Jurkat, Clone E6-1 (cell line): Measurements from ENCODE around the gene TAF5L.
"Not testable (repeated sequence)": the region's sequence is repeated elsewhere in the genome, so short reads cannot be mapped to it uniquely, and the experiment has no call there.

Source experiments
- DNase-seq: peaks from one replicate; pipeline ENCODE4 v3.0.0-alpha.2; 2011; ENCODE audit warnings: low read depth, low spot score
- H3K4me3 ChIP-seq: 2 replicates; pipeline ENCODE4 v1.5.1; 2011; ENCODE audit warnings: mild to moderate bottlenecking, low read length, control low read depth, moderate library complexity

TAF5L gene

GRCh38 chr1:229617351-229618100 is 8.4 kb downstream of the TAF5L start:
- no peak overlapping the region for H3K4me3 ChIP-seq
- DNase-seq = no peak

- no peak for DNase-seq
- no peak overlapping the region for H3K4me3 ChIP-seq
Measured at GRCh38 chr1:229614701-229615100, 11.2 kb downstream of the TAF5L start.

- no peak for DNase-seq
- H3K4me3 ChIP-seq = no peak overlapping the region
Measured at GRCh38 chr1:229613938-229614337, 12.0 kb downstream of the TAF5L start.

GRCh38 chr1:229608590-229608989 is 17.3 kb downstream of the TAF5L start:
- no peak overlapping the region for H3K4me3 ChIP-seq
- DNase-seq = no peak

GRCh38 chr1:229607370-229607769 is 18.6 kb downstream of the TAF5L start:
- H3K4me3 ChIP-seq = no peak overlapping the region
- DNase-seq = no peak

- no peak for DNase-seq
- no peak overlapping the region for H3K4me3 ChIP-seq
Measured at GRCh38 chr1:229603371-229604005, 22.4 kb downstream of the TAF5L start.

GRCh38 chr1:229600229-229600628 is 25.7 kb downstream of the TAF5L start:
- H3K4me3 ChIP-seq = no peak overlapping the region

GRCh38 chr1:229599218-229599954 is 26.5 kb downstream of the TAF5L start:
- no peak for DNase-seq
- H3K4me3 ChIP-seq = no peak overlapping the region

More at GRCh38 chr1:229600229-229600628, 25.7 kb downstream of the TAF5L start:
- DNase-seq = no peak

GRCh38 chr1:229597877-229598276 is 28.0 kb downstream of the TAF5L start:
- no peak for DNase-seq
- no peak overlapping the region for H3K4me3 ChIP-seq

GRCh38 chr1:229596925-229597699 is 28.8 kb downstream of the TAF5L start:
- no peak overlapping the region for H3K4me3 ChIP-seq
- DNase-seq = no peak

GRCh38 chr1:229595876-229596275 is 30.0 kb downstream of the TAF5L start:
- not testable (repeated sequence) for DNase-seq, H3K4me3 ChIP-seq

- no peak overlapping the region for H3K4me3 ChIP-seq
- no peak for DNase-seq
Measured at GRCh38 chr1:229594227-229595008, 31.5 kb downstream of the TAF5L start.

- H3K4me3 ChIP-seq = no peak overlapping the region
- DNase-seq = no peak
Measured at GRCh38 chr1:229593800-229594199, 32.1 kb downstream of the TAF5L start.

GRCh38 chr1:229590119-229590518 is 35.8 kb downstream of the TAF5L start:
- DNase-seq = no peak
- H3K4me3 ChIP-seq = no peak overlapping the region

- no peak for DNase-seq
Measured at GRCh38 chr1:229585338-229585737, 40.6 kb downstream of the TAF5L start.

GRCh38 chr1:229582715-229583114 is 43.2 kb downstream of the TAF5L start:
- DNase-seq = no peak
- H3K4me3 ChIP-seq = no peak overlapping the region

More at GRCh38 chr1:229585338-229585737, 40.6 kb downstream of the TAF5L start:
- no peak overlapping the region for H3K4me3 ChIP-seq

- H3K4me3 ChIP-seq = no peak overlapping the region
- DNase-seq = no peak
Measured at GRCh38 chr1:229582011-229582694, 43.8 kb downstream of the TAF5L start.

GRCh38 chr1:229581485-229581884 is 44.4 kb downstream of the TAF5L start:
- DNase-seq = no peak
- H3K4me3 ChIP-seq = no peak overlapping the region
